Progenitor cell of endocrine pancreas (in vitro differentiated cells): ENCODE measurements around the gene OSM. TPM values are rescaled to one million over a fixed set of nuclear protein-coding genes. Genes with fewer than 3 reads are reported as not detected.

Source experiments
- DNase-seq: peaks from one replicate; pipeline ENCODE4 v3.0.0; 2021; ENCODE audit warnings: low spot score; ENCODE audit not compliant: unreplicated experiment
- H3K27ac Mint-ChIP-seq: 2 replicates; pipeline ENCODE4 v1.8.0; 2021; ENCODE audit warnings: mild to moderate bottlenecking, moderate library complexity, mixed read lengths
- H3K27me3 Mint-ChIP-seq: 2 replicates; pipeline ENCODE4 v1.8.0; 2021; ENCODE audit warnings: mixed read lengths
- H3K36me3 Mint-ChIP-seq: 2 replicates; pipeline ENCODE4 v1.8.0; 2022; ENCODE audit warnings: mixed read lengths; ENCODE audit not compliant: insufficient read depth
- H3K4me1 Mint-ChIP-seq: 2 replicates; pipeline ENCODE4 v1.8.0; 2021; ENCODE audit warnings: low read depth, mixed read lengths
- H3K4me3 Mint-ChIP-seq: 2 replicates; pipeline ENCODE4 v1.8.0; 2021; ENCODE audit warnings: low read depth, mild to moderate bottlenecking, moderate library complexity, mixed read lengths
- H3K9me3 Mint-ChIP-seq: 2 replicates; pipeline ENCODE4 v1.8.0; 2021; ENCODE audit warnings: low read depth, mixed read lengths
- CTCF ChIP-seq: fragments of 200-600 bp; sonication (generic); IDR thresholded peaks from one replicate; pipeline ENCODE4 v1.5.0; 2021; ENCODE audit warnings: antibody characterized with exemption, mild to moderate bottlenecking; ENCODE audit not compliant: unreplicated experiment
- total RNA-seq: library from RNA; stranded (reverse); gene quantifications from 2 replicates; pipeline ENCODE4 v1.2.1, GENCODE V29; 2021

OSM gene
- total RNA-seq, 1 donor from 2014 or later, result not detected

DNA sequence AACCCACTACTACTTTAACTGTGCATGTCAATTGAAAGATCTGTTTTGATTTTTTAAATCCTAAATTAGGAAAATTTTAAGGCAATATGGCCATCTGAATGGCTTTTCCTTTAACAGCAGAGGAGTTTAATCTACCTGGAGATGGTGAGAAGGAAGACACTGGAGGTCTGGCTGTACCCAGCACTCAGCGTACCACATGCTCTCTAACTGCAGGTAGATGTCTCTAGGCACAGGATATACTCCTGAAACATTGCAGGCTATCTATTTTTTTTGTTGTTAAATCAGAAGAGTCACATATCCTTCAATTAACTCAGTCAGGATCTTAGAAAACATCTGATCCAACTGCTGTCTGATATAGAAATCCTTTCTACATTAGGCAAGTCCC lies 40.0 kb upstream of the OSM start:
- Mint-ChIP-seq H3K27ac (no peak overlapping the region), H3K4me1 (peaks cover 13% of the 10 kb centered on the region), H3K9me3 (no peaks in the 10 kb centered on the region), H3K4me3 (no peak overlapping the region), H3K27me3 (no peaks in the 10 kb centered on the region), H3K36me3 (no peaks in the 10 kb centered on the region)
- DNase-seq, result no peak
- TF ChIP-seq CTCF, result no peak

DNA sequence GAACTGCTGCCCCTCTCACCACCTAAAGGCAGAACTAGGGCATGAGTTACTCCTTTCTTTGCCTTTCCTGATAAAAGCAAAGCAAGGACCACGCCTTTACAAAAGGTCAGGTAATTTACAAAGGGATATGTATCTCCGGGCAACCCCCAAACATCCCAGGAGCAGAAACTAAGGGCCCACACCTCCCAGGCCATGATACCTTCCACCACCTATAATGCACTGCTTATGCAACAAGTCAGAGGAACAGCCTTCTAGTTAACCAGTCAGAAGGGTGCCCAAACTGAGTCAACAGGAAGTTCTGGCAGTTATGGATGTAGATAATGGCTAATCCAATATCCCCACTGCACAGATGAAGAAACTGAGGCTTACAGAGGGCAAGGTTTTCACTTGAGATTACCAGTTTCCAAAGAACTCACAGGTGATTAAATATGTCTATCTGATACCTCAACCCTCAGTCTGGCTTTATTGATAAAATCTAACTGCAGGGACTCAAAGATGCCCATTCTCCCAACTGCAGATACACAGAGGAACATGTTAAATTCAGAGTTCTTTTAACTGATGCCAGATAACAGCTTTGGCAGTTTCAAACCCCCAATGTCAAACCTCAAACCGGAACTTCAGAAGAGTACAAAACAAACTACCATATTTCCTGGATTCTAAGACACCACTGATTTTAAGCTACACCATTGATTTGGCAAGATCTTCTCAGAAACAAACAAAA lies 39.4 kb upstream of the OSM start:
- peaks cover 13% of the 10 kb centered on the region for H3K4me1 Mint-ChIP-seq
- H3K4me3 Mint-ChIP-seq, result no peak overlapping the region
- H3K9me3 Mint-ChIP-seq, result no peaks in the 10 kb centered on the region
- H3K27me3 Mint-ChIP-seq, result no peaks in the 10 kb centered on the region
- H3K27ac Mint-ChIP-seq, result no peak overlapping the region
- no peak for DNase-seq
- TF ChIP-seq CTCF, result no peak
- no peaks in the 10 kb centered on the region for H3K36me3 Mint-ChIP-seq

GRCh38 chr22:30305519-30305905 lies 38.9 kb upstream of the OSM start:
- DNase-seq, result no peak
- H3K4me1 Mint-ChIP-seq, result peaks cover 10% of the 10 kb centered on the region
- no peak overlapping the region for H3K4me3 Mint-ChIP-seq
- TF ChIP-seq CTCF, result no peak
- H3K27me3 Mint-ChIP-seq, result no peaks in the 10 kb centered on the region
- H3K36me3 Mint-ChIP-seq, result no peaks in the 10 kb centered on the region
- H3K9me3 Mint-ChIP-seq, result no peaks in the 10 kb centered on the region
- peak overlapping the region; percentile 18 for H3K27ac Mint-ChIP-seq

DNA sequence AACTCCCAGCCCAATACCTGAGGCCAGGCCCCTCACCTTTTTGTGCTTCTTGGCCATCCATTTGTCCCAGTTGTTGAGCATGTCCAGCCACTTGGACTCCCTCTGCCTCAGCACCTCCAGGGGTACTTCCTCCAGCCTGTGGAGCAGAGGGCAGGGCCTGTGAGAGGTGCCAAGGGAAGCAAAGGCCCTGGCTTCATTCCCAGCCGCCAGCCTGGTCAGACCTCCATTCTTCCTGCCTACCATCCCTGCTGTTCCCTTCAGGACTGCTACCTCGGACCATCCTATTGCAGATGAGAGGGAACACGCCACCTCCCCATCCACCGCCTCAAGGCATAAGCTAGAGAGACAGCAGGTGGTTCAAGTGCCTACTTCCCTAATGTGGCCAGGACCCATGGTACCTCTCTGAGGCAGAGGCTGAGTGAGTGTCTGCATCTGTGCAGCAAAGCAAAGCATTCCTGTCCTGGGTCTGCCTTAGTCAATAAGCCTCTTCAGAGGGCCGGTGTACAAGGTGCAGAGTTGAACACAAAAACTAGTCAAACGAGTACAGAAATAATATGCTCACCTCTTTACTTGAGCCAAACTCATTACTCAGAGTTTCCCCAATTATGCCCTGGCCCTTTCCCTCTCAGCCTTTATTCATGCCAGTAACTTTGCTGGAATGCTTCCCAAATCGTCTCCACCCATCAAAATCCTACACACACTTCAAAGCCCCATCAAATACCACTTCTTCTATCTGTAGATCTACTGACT lies 38.0 kb upstream of the OSM start:
- Mint-ChIP-seq H3K9me3 (no peaks in the 10 kb centered on the region), H3K4me1 (peaks cover 8% of the 10 kb centered on the region), H3K4me3 (no peak overlapping the region), H3K36me3 (no peaks in the 10 kb centered on the region), H3K27me3 (no peaks in the 10 kb centered on the region), H3K27ac (no peak overlapping the region)
- TF ChIP-seq CTCF, result no peak
- DNase-seq, result no peak

DNA sequence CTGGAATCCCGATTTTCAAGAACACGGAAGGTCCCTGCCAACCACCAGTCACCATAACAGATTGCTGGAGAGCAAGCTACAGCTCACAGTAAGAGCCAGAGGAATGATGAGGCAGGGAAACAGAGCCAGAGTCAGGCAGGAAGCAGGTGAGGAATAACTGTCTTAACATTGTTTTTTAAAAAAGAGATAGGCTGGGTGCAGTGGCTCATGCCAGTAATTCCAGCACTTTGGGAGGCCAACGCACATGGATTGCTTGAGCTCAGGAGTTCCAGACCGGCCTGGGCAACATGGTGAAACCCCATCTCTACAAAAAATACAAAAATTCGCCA lies 36.1 kb upstream of the OSM start:
- Mint-ChIP-seq H3K4me3 (no peak overlapping the region), H3K27ac (peak overlapping the region; percentile 7), H3K9me3 (no peaks in the 10 kb centered on the region), H3K36me3 (no peaks in the 10 kb centered on the region), H3K4me1 (peaks cover 19% of the 10 kb centered on the region), H3K27me3 (no peaks in the 10 kb centered on the region)
- no peak for DNase-seq
- TF ChIP-seq CTCF, result no peak
